Tibial nerve (tissue), 3 donors: Measurements from ENCODE around the gene STAT5B.

Source experiments
- CTCF ChIP-seq, 5 experiments: fragments of 200-600 bp in 3 of 5; fragments of 450-650 bp in 2 of 5; sonication (generic) in 3 of 5; IDR thresholded peaks; one replicate each; pipeline ENCODE4 v1.5.1; 2016 to 2019; ENCODE audit warnings: antibody characterized with exemption in 5 of 5, mild to moderate bottlenecking in 3 of 5, moderate library complexity in 2 of 5
- POLR2A ChIP-seq, 2 donors: fragments of 450-650 bp; IDR thresholded peaks; one replicate each; pipeline ENCODE4 v1.6.1; 2017; ENCODE audit warnings: antibody characterized with exemption in 2 of 2, mild to moderate bottlenecking in 2 of 2, moderate library complexity in 2 of 2

- TF ChIP-seq CTCF (IDR thresholded peaks at IDR 0.05) = no peak
- no peak for TF ChIP-seq POLR2A (IDR thresholded peaks at IDR 0.05)
These were observed 95.7 kb downstream of the STAT5B start for GRCh38 chr17:42180411-42180921.
